Stimulated activated CD4-positive, alpha-beta T cell treated with anti-CD3 and anti-CD28 coated beads, Interleukin-15, amount 100 ng/mL, for 24 hours (primary cell): Measurements from ENCODE around the gene DUSP19.

ENCODE experiments used
- DNase-seq: peaks from one replicate; pipeline ENCODE4 v3.0.0-alpha.2; 2020

The DUSP19 gene

GRCh38 chr2:183069174-183069573 is 9.4 kb upstream of the DUSP19 start:
- DNase-seq, result no peak

DNA sequence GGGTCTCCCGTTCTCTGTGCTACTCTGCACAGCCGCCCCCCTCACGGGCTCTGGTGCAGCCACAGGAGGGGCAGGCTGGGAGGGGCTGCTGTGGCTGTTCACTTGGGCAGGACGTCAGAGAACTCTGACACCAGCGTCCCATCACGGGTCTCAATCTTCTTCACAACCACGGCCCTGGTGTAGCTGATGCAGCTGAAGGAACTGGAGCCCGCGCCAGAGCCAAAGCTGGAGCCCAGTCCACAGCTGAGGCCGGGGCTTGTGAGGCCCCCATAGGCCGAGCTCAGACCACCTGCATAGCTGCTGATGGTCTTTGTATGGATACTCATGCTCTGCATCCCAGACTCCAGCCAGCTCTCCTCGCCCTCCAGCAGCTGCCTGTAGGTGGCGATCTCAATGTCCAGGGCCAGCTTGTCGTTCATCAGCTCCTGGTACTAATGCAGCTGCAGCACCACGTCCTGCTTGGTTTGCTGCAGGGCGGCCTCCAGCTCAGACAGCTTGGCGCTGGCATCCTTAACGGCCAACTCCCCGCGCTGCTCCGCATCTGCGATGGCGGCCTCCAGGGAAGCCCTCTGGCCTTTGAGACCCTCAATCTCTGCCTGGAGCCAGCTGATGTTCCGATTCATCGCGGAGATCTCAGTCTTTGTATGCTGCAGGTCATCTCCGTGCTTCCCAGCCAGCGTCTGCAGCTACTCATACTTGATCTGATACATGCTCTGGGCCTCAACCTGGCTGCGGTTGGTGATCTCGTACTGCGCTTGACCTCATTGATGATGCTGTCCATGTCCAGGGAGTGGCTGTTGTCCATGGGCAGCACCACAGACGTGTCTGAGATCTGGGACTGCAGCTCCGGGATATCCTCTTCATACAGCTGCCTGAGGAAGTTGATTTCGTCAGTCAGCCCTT is 7.4 kb upstream of the DUSP19 start:
- DNase-seq, result peak; percentile 8

DNA sequence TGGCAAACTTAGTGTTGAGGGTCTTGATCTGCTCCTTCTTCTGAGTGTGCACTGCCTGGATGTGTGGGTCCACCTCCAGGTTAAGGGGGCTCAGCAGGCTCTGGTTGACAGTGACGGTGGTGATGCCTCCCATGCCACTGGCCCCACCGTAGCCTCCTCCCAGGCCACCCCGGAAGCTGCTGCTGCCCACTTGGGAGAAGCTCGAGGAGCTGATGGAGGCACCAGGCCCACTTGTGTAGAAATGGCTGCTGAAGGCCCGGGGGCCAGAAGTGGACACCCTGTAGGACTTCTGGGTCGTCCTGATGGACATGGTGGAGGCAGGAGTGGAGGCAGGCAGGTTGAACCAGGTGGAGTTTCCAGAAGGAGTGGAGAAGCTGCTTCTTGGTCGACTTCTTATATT is 6.4 kb upstream of the DUSP19 start:
- no peak for DNase-seq

DNA sequence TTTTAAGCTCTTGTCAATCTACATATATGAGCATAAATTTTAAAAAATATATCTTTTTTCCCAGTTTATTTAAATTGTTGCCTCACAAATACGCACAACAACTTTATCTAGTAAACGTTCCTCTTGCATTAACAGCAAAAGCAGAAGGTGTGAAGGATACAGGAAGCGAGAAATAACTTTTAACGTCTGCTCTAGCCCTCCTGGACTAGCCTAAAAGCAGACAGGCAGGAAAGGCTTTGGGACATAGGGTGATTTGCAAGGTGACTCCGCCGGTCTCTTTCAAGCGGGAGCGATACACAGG is 434 bp upstream of the DUSP19 start:
- no peak for DNase-seq

- no peak for DNase-seq
Measured at GRCh38 chr2:183079139-183079775, 710 bp downstream of the DUSP19 start.

DNA sequence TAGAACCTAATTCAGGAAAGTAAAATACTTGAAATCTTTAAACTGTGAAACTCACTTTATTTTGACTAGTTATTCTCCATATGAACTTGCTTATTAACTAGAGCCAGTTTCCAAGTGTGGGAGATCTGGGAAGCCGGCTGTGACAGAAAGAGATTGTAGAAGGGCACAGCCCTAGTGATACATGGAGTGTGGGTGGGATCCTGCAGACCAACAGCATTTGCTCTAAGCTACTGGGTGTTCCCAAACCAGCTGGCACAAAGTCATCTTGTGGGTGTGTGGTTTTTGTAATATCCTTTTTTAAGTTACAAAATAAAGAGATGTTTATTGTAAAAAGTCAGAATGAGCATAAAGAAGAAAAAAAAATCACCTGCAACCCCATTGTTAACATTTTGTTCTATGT is 3.4 kb downstream of the DUSP19 start:
- no peak for DNase-seq

- no peak for DNase-seq
Measured at GRCh38 chr2:183088061-183088460, 9.5 kb downstream of the DUSP19 start.

DNA sequence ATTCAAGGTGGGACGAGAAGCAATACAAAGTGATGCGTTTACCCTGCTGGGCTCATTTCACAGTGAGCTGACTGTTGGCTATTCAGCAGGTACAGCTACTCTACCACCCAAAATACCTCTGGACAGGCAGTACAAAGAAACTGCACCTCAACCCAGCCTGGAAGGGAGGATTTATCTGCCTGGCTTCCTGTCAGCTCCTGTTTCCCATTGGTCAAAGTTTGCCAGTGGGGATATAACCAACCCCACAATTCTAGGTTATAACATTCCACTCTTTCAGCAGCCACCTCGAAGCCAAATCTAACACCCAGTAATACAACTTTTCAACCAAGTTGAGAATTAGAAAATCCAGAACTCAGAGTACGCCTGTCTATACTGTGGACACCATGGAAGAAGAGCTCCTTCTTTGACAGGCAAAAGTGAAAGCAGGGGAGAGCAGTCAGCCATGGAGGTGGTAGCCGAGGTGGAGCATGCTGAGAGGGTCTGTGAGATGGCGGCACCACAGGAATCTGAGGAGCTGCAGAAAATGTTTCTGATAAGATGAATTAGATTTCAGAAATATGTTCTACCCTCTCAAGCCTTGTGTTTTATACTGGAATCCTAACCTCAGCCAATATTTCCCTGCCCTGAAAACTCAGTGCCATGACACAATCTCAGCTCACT is 10.8 kb downstream of the DUSP19 start:
- DNase-seq, result no peak

DNA sequence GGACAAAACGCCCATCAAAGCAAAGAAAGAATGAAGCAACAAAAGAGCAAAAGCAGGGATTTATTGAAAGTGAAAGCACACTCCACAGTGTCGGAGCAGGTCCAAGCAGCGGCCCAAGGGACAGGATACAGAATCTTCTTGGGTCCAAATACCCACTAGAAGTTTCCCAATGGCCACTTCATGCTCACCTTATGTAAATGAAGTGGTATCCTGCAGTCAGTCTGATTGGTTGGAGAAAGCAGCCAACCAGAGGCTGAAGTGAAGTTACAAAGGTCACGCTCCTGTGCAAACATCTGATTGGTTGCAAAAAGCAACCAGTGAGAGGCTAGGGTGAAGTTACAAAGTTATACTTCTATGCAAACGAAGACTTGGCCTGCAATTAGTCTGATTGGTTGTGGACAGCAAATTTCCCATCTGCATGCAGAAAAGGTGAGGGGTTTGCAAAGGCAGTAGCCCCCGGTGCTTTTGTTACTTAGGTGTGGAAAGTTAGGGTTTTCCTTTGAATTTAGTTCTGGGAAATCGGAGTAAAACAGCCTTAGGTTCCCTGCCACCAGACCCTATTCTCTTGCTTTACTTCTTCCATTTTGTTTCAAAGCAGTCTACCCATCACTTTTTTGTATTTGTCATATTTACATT is 12.9 kb downstream of the DUSP19 start:
- DNase-seq, result no peak

GRCh38 chr2:183091954-183092345 is 13.4 kb downstream of the DUSP19 start:
- no peak for DNase-seq

GRCh38 chr2:183093857-183094657 is 15.5 kb downstream of the DUSP19 start:
- no peak for DNase-seq

DNA sequence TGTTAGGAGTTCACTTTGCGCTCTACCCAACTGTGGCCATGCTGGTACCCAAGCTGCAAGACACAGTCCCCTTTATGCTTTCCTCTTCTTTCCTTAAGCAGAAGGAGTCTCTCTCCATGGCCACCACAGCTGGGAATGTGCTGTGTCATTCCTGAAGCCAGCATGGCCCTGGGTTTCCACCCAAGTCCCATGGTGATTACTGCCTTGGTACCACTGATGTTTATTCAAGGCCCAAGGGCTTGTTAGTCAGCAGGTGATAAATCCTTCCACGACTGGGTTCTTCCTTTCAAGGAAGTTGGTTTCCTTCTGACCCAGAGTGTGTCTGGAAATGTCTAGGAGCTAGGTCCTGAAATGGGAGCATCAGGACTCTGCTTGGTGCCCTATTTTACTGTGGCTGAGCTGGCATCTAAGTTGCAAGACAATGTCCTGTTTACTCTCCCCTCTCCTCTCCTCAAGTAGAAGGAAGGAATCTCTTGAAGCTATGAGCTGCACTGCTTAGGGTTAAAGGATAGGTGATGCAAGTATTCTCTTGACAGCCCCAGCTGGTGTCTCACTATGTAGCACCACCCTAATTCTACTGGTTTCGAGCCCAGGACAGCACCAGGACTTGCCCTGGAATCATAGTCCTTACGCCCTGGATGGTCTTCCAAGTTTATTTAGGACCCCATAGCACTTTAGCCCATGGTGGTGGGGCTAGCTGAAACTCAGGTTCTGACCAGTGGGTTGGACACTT is 27.0 kb downstream of the DUSP19 start:
- DNase-seq, result no peak

DNA sequence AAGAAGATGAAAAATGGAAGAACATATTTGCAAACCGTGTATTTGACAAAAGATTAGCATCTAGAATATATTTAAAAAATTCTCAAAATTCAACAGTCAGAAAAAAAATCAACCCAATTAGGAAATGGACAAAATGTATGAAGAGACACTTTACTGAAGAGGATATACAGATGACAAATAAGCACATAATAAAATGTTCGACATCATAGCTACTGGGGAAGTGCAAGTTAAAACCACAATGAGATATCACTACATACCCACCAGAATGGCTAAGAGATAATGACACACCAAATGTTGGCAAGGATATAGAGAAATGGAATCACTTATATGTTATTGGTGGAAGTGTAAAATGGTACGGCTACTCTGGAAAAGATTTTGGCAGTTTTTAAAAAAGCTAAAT is 34.0 kb downstream of the DUSP19 start:
- no peak for DNase-seq

- DNase-seq, result no peak
Measured at GRCh38 chr2:183113630-183114029, 35.1 kb downstream of the DUSP19 start.

GRCh38 chr2:183117226-183117625 is 38.7 kb downstream of the DUSP19 start:
- DNase-seq, result no peak

- peak; percentile 5 for DNase-seq
Measured at GRCh38 chr2:183123117-183123958, 44.8 kb downstream of the DUSP19 start.

DNA sequence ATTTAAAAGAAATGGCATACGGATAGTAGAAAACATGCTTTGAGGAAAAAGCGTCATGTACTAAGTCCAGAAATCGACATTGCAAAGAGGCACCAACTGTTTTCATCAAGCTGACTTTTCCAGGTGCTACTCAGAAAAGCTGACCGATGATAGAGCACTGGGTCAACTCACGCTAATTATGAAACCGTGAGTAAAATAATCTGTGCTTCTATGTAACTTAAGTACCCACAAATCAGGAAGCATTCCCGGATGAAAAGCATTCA is 45.3 kb downstream of the DUSP19 start:
- no peak for DNase-seq

DNA sequence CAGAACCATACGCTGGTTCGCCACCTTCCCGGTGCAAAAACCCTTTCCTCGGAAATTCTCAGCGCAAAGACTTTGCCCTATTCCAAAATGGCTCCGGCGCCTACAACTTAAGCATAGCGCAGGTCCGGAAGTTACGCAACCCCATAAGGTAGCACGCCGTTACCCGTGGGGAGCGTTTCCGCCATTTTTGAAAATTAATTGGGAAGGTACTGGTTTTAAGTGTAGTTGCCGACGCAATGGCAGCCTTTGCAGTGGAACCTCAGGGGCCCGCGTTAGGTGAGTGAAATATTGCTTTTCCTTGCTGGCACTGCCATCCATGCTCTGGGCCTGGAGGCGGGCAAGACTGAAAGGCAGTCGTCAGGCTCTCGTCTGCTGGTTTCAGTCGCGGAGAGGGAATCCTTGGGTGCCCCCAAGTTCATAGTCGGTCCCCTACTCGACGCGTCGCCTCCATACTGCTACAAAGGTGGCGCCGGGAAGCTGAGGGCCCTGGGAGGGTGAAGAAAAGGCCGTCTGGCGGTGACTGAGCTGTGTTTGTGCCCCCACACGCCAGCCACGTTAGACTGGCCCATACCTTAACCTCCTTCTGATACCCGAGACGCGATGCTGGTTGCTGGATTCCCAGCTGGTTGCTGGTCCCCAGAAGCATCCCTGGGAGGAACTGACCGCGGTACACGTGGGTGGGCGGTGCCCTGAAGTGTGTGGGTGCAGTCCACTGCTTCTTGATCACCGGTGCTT is 45.8 kb downstream of the DUSP19 start, which contains the start of gene NUP35:
Gene NUP35, plus strand, starts transcription at position 222 of the 735 bp plus-strand sequence. Its CDS starts 15 bp downstream, at position 237.
- peak; percentile 85 for DNase-seq

- no peak for DNase-seq
Measured at GRCh38 chr2:183124957-183125255, 46.4 kb downstream of the DUSP19 start.

DNA sequence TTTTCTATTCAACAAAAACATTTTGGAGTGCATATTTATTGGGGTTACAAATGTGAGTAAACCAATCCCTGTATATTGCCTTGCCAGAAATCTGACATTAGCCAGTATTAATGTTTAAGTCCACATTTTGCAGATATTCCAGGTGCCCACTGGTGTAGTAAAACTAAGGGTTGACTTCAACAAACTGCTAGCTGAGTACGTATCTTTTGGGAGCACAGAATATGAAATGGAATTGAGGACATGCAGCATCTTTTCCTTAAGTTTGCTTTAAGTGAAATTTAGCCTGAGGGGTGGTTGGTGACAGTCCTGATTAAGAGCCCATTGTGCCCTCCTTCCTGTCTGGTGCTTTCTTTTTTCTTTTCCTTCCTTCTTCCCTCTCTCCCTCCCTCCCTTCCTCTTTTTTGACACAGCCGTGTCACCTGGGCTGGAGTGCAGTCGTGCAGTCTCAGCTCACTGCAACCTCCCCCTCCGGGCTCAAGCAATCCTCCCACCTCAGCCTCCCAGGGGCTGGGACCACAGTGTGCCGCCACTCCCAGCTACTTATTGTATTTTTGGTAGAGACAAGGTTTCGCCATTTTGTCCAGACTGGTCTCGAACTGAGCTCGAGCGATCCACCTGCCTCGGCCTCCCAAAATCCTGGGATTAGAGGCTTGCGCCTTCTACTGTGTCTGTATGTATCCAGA is 47.3 kb downstream of the DUSP19 start:
- DNase-seq, result no peak
